Body of pancreas (tissue), 4 donors: ENCODE results near the gene CEP85L.

ENCODE experiments used
- POLR2A ChIP-seq, 3 donors: fragments of 450-650 bp; IDR thresholded peaks; one replicate each; pipeline ENCODE4 v1.6.1; 2016; ENCODE audit warnings: antibody characterized with exemption in 3 of 3, mild to moderate bottlenecking in 2 of 3
- TF ChIP-seq, protein P1 (sequence below), 7 experiments: fragments of 450-650 bp in 4 of 7; fragments of 200-600 bp in 3 of 7; sonication (generic) in 3 of 7; IDR thresholded peaks; one replicate each; pipeline ENCODE4 v1.5.1; 2016 to 2019; ENCODE audit warnings: antibody characterized with exemption in 7 of 7

DNA sequence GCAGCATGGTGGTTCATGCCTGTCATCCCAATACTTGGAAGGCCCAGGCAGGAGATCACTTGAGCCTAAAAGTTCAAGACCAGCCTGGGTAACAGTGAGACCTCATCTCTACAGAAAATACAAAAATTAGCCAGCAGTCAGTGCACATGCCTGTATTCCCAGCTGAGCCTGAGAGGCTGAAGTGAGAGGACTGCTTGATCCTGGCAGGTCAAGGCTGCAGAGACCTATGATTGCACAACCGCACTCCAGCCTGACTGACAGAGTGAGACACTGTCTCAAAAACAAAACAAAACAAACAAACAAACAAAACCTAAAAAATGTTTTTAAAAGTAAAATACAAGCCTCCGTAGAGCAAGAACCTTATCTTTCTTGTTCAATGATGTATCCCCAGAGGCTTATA lies 6.0 kb downstream of the CEP85L start:
- no peak for TF ChIP-seq POLR2A (IDR thresholded peaks at IDR 0.05)
- TF ChIP-seq, protein P1, sequence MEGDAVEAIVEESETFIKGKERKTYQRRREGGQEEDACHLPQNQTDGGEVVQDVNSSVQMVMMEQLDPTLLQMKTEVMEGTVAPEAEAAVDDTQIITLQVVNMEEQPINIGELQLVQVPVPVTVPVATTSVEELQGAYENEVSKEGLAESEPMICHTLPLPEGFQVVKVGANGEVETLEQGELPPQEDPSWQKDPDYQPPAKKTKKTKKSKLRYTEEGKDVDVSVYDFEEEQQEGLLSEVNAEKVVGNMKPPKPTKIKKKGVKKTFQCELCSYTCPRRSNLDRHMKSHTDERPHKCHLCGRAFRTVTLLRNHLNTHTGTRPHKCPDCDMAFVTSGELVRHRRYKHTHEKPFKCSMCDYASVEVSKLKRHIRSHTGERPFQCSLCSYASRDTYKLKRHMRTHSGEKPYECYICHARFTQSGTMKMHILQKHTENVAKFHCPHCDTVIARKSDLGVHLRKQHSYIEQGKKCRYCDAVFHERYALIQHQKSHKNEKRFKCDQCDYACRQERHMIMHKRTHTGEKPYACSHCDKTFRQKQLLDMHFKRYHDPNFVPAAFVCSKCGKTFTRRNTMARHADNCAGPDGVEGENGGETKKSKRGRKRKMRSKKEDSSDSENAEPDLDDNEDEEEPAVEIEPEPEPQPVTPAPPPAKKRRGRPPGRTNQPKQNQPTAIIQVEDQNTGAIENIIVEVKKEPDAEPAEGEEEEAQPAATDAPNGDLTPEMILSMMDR (IDR thresholded peaks at IDR 0.05) = no peak
